HFFc6 (cell line): Measurements from ENCODE around the gene UGT2B17. TPM values are rescaled to one million over a fixed set of nuclear protein-coding genes. Genes with fewer than 3 reads are reported as not detected.
"Not testable (repeated sequence)": the region's sequence is repeated elsewhere in the genome, so short reads cannot be mapped to it uniquely, and the experiment has no call there.

ENCODE experiments used
- DNase-seq: peaks from one replicate; pipeline ENCODE4 v3.0.0-alpha.2; 2018
- H3K27ac Mint-ChIP-seq: 2 replicates; pipeline ENCODE4 v1.8.0; 2020; ENCODE audit warnings: mild to moderate bottlenecking, mixed read lengths
- H3K27me3 Mint-ChIP-seq: 2 replicates; pipeline ENCODE4 v1.8.0; 2021; ENCODE audit warnings: mild to moderate bottlenecking, moderate library complexity, mixed read lengths; ENCODE audit not compliant: insufficient read depth
- H3K36me3 Mint-ChIP-seq: 2 replicates; pipeline ENCODE4 v1.8.0; 2021; ENCODE audit warnings: low read depth, mixed read lengths
- H3K4me1 Mint-ChIP-seq: 2 replicates; pipeline ENCODE4 v1.8.0; 2020; ENCODE audit warnings: low read depth, mixed read lengths
- H3K4me3 Mint-ChIP-seq: 2 replicates; pipeline ENCODE4 v1.8.0; 2020; ENCODE audit warnings: mild to moderate bottlenecking, moderate library complexity, mixed read lengths
- H3K9me3 Mint-ChIP-seq: 2 replicates; pipeline ENCODE4 v1.8.0; 2020; ENCODE audit warnings: mild to moderate bottlenecking, mixed read lengths
- total RNA-seq, 6 experiments: library from RNA; stranded (reverse); fragmentation: NEBNext Ultra II Directional; extraction: Animal tissue kit (Norgen Biotek cat#: 25700); gene quantifications; 2 replicates in 1 of 6; 3 replicates in 5 of 6; pipeline ENCODE4 v1.2.3, GENCODE V29; 2021
- TF ChIP-seq, protein P1 (sequence below): fragments of 200-600 bp; sonication (generic); IDR thresholded peaks from 2 replicates; pipeline ENCODE4 v1.5.0; 2021; ENCODE audit warnings: antibody characterized with exemption, mild to moderate bottlenecking

UGT2B17 gene
- total RNA-seq, 6 experiments from 2014 or later = not detected

- Mint-ChIP-seq H3K27ac (no peak overlapping the region), H3K4me1 (no peaks in the 10 kb centered on the region)
- TF ChIP-seq, protein P1, sequence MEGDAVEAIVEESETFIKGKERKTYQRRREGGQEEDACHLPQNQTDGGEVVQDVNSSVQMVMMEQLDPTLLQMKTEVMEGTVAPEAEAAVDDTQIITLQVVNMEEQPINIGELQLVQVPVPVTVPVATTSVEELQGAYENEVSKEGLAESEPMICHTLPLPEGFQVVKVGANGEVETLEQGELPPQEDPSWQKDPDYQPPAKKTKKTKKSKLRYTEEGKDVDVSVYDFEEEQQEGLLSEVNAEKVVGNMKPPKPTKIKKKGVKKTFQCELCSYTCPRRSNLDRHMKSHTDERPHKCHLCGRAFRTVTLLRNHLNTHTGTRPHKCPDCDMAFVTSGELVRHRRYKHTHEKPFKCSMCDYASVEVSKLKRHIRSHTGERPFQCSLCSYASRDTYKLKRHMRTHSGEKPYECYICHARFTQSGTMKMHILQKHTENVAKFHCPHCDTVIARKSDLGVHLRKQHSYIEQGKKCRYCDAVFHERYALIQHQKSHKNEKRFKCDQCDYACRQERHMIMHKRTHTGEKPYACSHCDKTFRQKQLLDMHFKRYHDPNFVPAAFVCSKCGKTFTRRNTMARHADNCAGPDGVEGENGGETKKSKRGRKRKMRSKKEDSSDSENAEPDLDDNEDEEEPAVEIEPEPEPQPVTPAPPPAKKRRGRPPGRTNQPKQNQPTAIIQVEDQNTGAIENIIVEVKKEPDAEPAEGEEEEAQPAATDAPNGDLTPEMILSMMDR = no peak
Measured at GRCh38 chr4:68591204-68591603, 15.1 kb upstream of the UGT2B17 start.

GRCh38 chr4:68589790-68590189 is 13.7 kb upstream of the UGT2B17 start:
- TF ChIP-seq, protein P1 = no peak
- Mint-ChIP-seq H3K36me3 (no peaks in the 10 kb centered on the region), H3K27me3 (no peaks in the 10 kb centered on the region; the same call in 1 of the 2 replicates)

More at GRCh38 chr4:68591204-68591603, 15.1 kb upstream of the UGT2B17 start:
- Mint-ChIP-seq H3K4me3 (no peak overlapping the region), H3K36me3 (no peaks in the 10 kb centered on the region), H3K27me3 (no peaks in the 10 kb centered on the region; the same call in 1 of the 2 replicates), H3K9me3 (peaks cover 15% of the 10 kb centered on the region)
- no peak for DNase-seq

GRCh38 chr4:68582339-68582717 is 6.2 kb upstream of the UGT2B17 start:
- H3K9me3 Mint-ChIP-seq = peaks cover 48% of the 10 kb centered on the region
- DNase-seq = no peak
- TF ChIP-seq, protein P1 = no peak

More at GRCh38 chr4:68589790-68590189, 13.7 kb upstream of the UGT2B17 start:
- Mint-ChIP-seq H3K9me3 (peaks cover 26% of the 10 kb centered on the region), H3K4me1 (no peaks in the 10 kb centered on the region), H3K27ac (no peak overlapping the region), H3K4me3 (no peak overlapping the region)
- no peak for DNase-seq

DNA sequence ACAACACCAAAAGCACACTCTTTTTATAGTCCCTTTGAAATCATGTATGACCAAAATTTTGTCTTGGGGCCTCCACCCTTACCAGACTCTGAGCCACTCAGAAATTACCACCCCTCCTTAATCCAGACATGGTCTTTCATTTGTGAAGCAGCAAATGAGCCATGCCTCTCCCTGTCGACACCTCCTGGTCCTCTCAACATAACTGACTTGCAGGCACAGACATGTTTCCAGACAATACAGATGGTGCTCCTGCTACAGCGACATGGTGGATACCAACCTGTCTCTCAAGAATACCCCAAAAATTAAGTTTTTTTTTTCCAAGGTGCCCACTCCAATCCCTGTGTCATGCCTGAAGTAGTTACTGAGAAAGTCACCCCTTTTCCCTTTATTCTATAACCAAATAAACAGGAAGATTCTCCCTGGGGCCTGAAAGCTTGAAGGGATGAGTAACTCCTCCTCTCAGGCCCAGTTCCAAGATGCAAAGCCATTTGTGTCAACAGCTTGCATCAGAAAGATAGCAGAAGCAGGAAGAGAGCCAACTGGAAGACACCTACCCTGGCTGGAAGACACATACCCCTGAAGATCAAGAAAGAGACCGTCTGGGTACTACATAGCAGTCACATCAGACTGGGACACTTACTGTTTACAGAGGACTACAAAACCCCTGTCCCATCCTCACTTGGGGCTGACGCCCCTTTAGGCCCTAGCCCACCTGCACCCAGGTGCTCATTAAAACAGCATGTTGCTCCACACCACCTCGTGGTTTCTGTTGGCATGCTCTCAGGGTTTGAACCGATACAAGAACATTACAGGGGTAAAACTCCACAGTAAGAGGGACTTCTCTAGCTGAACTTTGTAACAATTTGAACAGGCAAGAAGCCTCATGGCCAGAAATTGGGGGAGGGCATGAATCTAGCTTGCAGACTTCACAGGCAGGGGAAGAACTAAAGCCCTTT is 5.5 kb upstream of the UGT2B17 start:
- no peaks in the 10 kb centered on the region for H3K4me1 Mint-ChIP-seq
- H3K27ac Mint-ChIP-seq = no peak overlapping the region
- no peak for DNase-seq
- TF ChIP-seq, protein P1 = no peak
- H3K36me3 Mint-ChIP-seq = no peaks in the 10 kb centered on the region; the same call in none of the 2 replicates
- H3K27me3 Mint-ChIP-seq = peaks cover 2% of the 10 kb centered on the region; the same call in 1 of the 2 replicates
- H3K4me3 Mint-ChIP-seq = no peak overlapping the region
- H3K9me3 Mint-ChIP-seq = peaks cover 52% of the 10 kb centered on the region

More at GRCh38 chr4:68582339-68582717, 6.2 kb upstream of the UGT2B17 start:
- H3K4me3 Mint-ChIP-seq = no peak overlapping the region
- no peaks in the 10 kb centered on the region; the same call in none of the 2 replicates for H3K36me3 Mint-ChIP-seq
- peaks cover 2% of the 10 kb centered on the region; the same call in 1 of the 2 replicates for H3K27me3 Mint-ChIP-seq
- no peaks in the 10 kb centered on the region for H3K4me1 Mint-ChIP-seq
- H3K27ac Mint-ChIP-seq = no peak overlapping the region

GRCh38 chr4:68577590-68577989 is 1.5 kb upstream of the UGT2B17 start:
- Mint-ChIP-seq H3K4me3 (no peak overlapping the region), H3K27me3 (peaks cover 2% of the 10 kb centered on the region; the same call in 1 of the 2 replicates), H3K9me3 (peaks cover 39% of the 10 kb centered on the region), H3K27ac (no peak overlapping the region), H3K4me1 (no peaks in the 10 kb centered on the region), H3K36me3 (no peaks in the 10 kb centered on the region; the same call in none of the 2 replicates)
- no peak for DNase-seq
- TF ChIP-seq, protein P1 = no peak

DNA sequence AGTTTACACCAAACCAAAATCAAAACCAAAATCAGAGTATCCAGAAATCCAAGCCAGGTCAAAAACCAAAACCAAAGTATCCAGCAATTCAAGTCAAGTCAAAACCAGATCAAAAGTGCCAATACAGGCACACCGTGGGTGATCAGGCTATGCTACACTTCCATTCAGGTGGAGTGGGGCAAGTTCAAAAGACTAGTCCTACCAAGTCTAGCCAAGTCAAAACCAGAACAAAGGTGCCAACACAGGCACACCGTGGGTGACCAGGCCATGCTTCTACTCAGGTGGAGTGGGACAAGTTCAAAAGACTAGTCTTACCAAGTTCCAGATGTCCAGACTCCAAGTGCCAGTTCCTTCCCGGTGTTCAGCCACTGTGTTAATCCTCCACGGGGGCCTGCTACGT is 486 bp downstream of the UGT2B17 start:
- not testable (repeated sequence) for H3K4me1 Mint-ChIP-seq, H3K36me3 Mint-ChIP-seq, DNase-seq, H3K27me3 Mint-ChIP-seq, H3K4me3 Mint-ChIP-seq, H3K27ac Mint-ChIP-seq
- H3K9me3 Mint-ChIP-seq = peaks cover 28% of the 10 kb centered on the region
